Upper lobe of right lung (tissue), 1 donor: ENCODE measurements around the gene GPR39. TPM values are rescaled to one million over a fixed set of nuclear protein-coding genes. Genes with fewer than 3 reads are reported as not detected.

Experiments
- ATAC-seq: fragments of 200-7000 bp; cut with Tn5 transposase; one replicate; pipeline ENCODE4 v1.9.1; 2020; ENCODE audit warnings: mild to moderate bottlenecking, moderate library complexity
- DNase-seq: peaks from one replicate; pipeline ENCODE4 v3.0.0-alpha.2; 2020
- H3K27ac ChIP-seq: fragments of 200-600 bp; one replicate; pipeline ENCODE4 v1.8.0; 2022
- H3K27me3 ChIP-seq: fragments of 200-600 bp; one replicate; pipeline ENCODE4 v1.8.0; 2022; ENCODE audit warnings: mild to moderate bottlenecking
- H3K36me3 ChIP-seq: fragments of 200-600 bp; one replicate; pipeline ENCODE4 v1.8.0; 2022
- H3K4me1 ChIP-seq: fragments of 200-600 bp; one replicate; pipeline ENCODE4 v1.8.0; 2022
- H3K4me3 ChIP-seq: fragments of 200-600 bp; one replicate; pipeline ENCODE4 v1.8.0; 2022; ENCODE audit warnings: mild to moderate bottlenecking
- H3K9me3 ChIP-seq: fragments of 200-600 bp; one replicate; pipeline ENCODE4 v1.8.0; 2022
- intact Hi-C: fragments of 100-400 bp; cut with DNase I; formaldehyde crosslinking; loops from one replicate; pipeline ENCODE4 v1.11.0; 2022
- total RNA-seq: library from RNA; stranded (reverse); fragmentation: NEBNext Ultra II Directional; extraction: Animal tissue kit (Norgen Biotek cat#: 25700); gene quantifications from one replicate; pipeline ENCODE4 v1.2.1, GENCODE V29; 2021
- TF ChIP-seq, protein P1 (sequence below): fragments of 200-600 bp; IDR thresholded peaks from one replicate; pipeline ENCODE4 v1.8.0; 2022; ENCODE audit warnings: antibody characterized with exemption
- donor health status: DM: no; HTN: yes; CAD: no; lungs with severe emphysema.

GPR39 gene
- total RNA-seq, 1 donor from 2014 or later, result 13.4 TPM

DNA sequence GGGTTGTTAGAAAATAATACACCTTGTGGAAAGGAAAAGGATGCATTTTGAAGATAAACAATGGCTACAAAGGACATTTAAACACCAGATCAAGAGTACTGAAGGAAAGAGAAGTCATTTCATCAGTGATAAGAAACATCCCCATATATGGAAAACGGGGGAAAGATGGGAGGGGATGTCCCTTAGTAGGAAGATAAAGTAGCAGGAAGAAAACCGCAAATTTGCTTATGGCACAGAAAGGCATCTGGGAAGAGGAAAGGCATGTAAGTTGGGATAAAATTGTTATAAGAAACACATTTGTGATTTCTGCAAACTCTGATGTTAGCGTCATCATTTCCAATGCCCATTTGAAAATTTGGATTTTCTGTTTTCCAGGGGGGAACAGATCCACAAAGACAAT lies 263.9 kb downstream of the GPR39 start:
- Histone ChIP-seq H3K27me3 (no peaks in the 10 kb centered on the region), H3K36me3 (no peaks in the 10 kb centered on the region), H3K9me3 (no peaks in the 10 kb centered on the region)

DNA sequence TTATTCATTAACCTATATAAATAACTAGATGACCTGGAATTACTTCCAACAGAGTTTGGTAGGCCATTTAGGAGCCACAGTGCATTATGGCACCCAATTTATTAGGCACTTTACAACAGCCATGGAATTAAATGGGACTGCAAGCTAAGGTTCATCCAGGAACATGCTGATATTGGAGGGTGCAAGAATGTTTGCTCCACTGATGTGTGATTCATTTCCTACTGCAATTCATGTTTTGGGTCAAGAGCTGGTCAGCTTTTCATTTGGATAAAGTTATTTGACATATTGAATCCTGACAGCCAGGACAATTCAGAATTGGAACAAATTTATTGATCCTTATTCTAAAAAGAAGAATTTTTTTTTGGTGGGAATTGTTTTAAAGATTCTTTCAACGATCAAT lies 265.2 kb downstream of the GPR39 start:
- Histone ChIP-seq H3K27ac (no peak overlapping the region), H3K27me3 (no peaks in the 10 kb centered on the region), H3K4me3 (no peak overlapping the region), H3K9me3 (no peaks in the 10 kb centered on the region), H3K4me1 (no peaks in the 10 kb centered on the region), H3K36me3 (no peaks in the 10 kb centered on the region)
- ATAC-seq, result no peak
- TF ChIP-seq, protein P1, sequence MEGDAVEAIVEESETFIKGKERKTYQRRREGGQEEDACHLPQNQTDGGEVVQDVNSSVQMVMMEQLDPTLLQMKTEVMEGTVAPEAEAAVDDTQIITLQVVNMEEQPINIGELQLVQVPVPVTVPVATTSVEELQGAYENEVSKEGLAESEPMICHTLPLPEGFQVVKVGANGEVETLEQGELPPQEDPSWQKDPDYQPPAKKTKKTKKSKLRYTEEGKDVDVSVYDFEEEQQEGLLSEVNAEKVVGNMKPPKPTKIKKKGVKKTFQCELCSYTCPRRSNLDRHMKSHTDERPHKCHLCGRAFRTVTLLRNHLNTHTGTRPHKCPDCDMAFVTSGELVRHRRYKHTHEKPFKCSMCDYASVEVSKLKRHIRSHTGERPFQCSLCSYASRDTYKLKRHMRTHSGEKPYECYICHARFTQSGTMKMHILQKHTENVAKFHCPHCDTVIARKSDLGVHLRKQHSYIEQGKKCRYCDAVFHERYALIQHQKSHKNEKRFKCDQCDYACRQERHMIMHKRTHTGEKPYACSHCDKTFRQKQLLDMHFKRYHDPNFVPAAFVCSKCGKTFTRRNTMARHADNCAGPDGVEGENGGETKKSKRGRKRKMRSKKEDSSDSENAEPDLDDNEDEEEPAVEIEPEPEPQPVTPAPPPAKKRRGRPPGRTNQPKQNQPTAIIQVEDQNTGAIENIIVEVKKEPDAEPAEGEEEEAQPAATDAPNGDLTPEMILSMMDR, result no peak
- no peak for DNase-seq
- intact Hi-C loops, result no loop called here

More for the DNA sequence above, 263.9 kb downstream of the GPR39 start:
- Histone ChIP-seq H3K4me1 (no peaks in the 10 kb centered on the region), H3K27ac (no peak overlapping the region), H3K4me3 (no peak overlapping the region)
- no peak for ATAC-seq
- no peak for DNase-seq
- intact Hi-C loops, result no loop called here
- TF ChIP-seq, protein P1, result no peak

DNA sequence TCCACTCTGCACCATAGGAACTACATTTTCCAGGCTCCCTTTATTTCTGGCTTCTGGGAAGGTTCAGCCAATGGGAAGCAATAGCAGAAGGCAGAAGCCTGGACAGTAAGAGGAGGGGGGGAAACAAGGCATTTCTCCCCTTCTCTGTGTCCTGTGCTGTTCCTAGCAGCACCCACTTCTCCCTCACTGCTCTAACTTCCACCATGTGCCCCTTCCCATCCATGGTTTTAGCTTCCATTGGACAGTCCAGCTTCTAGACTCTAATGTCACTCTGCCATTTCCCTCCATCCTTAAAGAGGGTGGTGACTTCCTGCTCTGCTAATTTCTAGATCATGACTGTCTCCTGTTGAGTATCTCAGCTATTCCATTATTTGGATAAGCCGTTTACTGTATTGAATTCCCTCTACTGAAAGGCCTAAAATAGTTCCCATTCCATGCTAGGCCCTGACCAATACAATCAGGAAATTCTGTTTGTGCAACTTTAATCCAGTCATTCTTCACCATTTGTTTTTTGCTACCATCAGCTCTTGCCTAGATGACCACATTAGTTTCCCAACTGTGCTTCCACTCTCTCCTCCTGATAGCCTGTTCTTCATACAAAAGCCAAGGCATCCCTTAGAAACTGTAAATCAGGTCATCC lies 274.2 kb downstream of the GPR39 start:
- ATAC-seq (no peak), DNase-seq (no peak)
- H3K36me3 ChIP-seq, result no peaks in the 10 kb centered on the region
- H3K27me3 ChIP-seq, result no peaks in the 10 kb centered on the region
- no peak overlapping the region for H3K4me3 ChIP-seq
- H3K4me1 ChIP-seq, result no peaks in the 10 kb centered on the region
- no peaks in the 10 kb centered on the region for H3K9me3 ChIP-seq
- TF ChIP-seq, protein P1, result no peak
- intact Hi-C loops, result no loop called here
- H3K27ac ChIP-seq, result no peak overlapping the region

DNA sequence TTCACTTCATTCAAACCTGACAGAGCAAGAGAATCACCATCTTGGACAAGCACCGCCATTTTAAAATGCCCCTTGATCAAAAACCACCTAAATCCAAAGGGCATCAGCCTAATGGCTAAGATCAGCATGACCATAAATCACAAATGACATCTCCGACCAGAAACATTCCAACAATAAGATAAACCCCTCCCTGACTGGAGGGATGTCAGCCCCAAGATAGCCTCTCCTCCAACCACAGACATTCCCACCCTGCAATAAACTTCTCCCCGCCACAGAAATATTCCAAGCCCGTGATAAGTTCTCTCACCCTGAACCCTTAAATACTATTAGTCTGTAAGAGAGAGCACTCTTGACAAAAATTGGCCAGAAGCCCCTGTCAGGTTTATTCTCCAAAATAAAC lies 275.0 kb downstream of the GPR39 start:
- H3K27me3 ChIP-seq, result no peaks in the 10 kb centered on the region
- TF ChIP-seq, protein P1, result no peak
- no peaks in the 10 kb centered on the region for H3K36me3 ChIP-seq
- no peak overlapping the region for H3K27ac ChIP-seq
- no peak for DNase-seq
- no peaks in the 10 kb centered on the region for H3K4me1 ChIP-seq
- H3K4me3 ChIP-seq, result no peak overlapping the region
- intact Hi-C loops, result no loop called here
- no peak for ATAC-seq
- no peaks in the 10 kb centered on the region for H3K9me3 ChIP-seq

DNA sequence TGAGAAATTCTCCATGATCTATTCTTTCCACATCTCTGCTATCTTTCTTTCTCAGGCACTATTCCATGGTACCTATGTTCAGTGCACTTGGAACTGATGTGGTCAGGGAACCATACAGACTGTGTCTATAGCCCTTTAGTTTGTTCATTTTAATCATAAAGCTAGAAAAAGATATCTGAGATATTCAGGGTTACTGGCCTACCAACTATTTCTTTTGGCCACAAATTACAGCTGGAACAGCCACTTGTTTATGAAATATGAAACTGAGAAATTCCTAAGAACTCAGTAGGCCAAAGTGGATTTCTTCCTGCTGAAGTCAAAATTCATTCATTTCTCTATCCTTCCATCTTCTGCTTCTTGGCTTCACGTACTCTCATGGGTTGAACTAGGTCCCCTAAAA lies 276.2 kb downstream of the GPR39 start:
- no peaks in the 10 kb centered on the region for H3K9me3 ChIP-seq
- no peaks in the 10 kb centered on the region for H3K27me3 ChIP-seq
- H3K36me3 ChIP-seq, result no peaks in the 10 kb centered on the region
- DNase-seq (no peak), ATAC-seq (no peak)
- H3K27ac ChIP-seq, result no peak overlapping the region
- intact Hi-C loops, result no loop called here
- TF ChIP-seq, protein P1, result no peak
- H3K4me3 ChIP-seq, result no peak overlapping the region
- no peaks in the 10 kb centered on the region for H3K4me1 ChIP-seq
